IPS DF 6.9 (cell line): Measurements from ENCODE around the gene CNTRL.

Source experiments
- DNase-seq: peaks from one replicate; pipeline ENCODE4 v3.0.0-alpha.2; 2013; ENCODE audit warnings: low read depth, low spot score
- H3K27ac ChIP-seq: one replicate; pipeline ENCODE4 v1.5.1; 2013; ENCODE audit warnings: low read length, control low read depth
- H3K27me3 ChIP-seq: 2 replicates; pipeline ENCODE4 v1.6.1; 2013; ENCODE audit warnings: mild to moderate bottlenecking, low read length; ENCODE audit not compliant: control insufficient read depth, insufficient read depth
- H3K36me3 ChIP-seq: 2 replicates; pipeline ENCODE4 v1.6.1; 2013; ENCODE audit warnings: low read length; ENCODE audit not compliant: control insufficient read depth, insufficient read depth
- H3K4me1 ChIP-seq: 2 replicates; pipeline ENCODE4 v1.6.1; 2013; ENCODE audit warnings: low read length; ENCODE audit not compliant: control insufficient read depth, insufficient read depth
- H3K4me3 ChIP-seq: 2 replicates; pipeline ENCODE4 v1.5.1; 2013; ENCODE audit warnings: mild to moderate bottlenecking, low read length
- H3K9me3 ChIP-seq: 2 replicates; pipeline ENCODE4 v1.6.1; 2013; ENCODE audit warnings: low read length, inconsistent platforms; ENCODE audit not compliant: control insufficient read depth, insufficient read depth
- WGBS: extraction: QIAGEN DNeasy Blood & Tissue Kit; methylation state at CpG from one replicate; pipeline ENCODE4 v1.1.7; 2013; ENCODE audit warnings: mixed read lengths, missing lambda C conversion rate; ENCODE audit not compliant: insufficient read length, insufficient coverage; 5-methylcytosine and 5-hydroxymethylcytosine counted together

Gene CNTRL

GRCh38 chr9:121048175-121048574 lies 26.6 kb upstream of the CNTRL start:
- no peaks in the 10 kb centered on the region for H3K36me3 ChIP-seq
- no peak overlapping the region for H3K4me3 ChIP-seq
- no CpG with 5 or more reads among the region's 2 CpGs for WGBS
- no peak overlapping the region for H3K27ac ChIP-seq
- H3K9me3 ChIP-seq: no peaks in the 10 kb centered on the region
- no peaks in the 10 kb centered on the region for H3K27me3 ChIP-seq
- no peaks in the 10 kb centered on the region for H3K4me1 ChIP-seq
- no peak for DNase-seq

DNA sequence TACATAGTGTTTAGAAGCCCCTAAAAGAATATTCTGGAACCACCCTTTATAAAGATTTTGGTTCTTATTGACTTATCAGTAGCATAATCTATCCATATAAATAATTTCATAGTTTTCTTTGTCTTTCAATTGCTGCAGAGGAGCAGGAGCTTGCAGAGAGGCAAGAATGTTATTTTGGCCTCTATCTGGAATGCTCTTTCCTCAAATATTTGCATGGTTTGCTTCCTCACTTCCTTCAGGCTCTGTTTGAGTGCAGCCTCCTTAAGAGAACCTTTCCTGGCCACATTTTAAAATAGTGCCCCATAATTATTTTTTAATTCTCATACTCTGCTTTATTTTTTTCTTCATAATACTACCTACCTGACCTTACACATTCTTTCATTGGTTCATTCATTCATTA lies 26.1 kb upstream of the CNTRL start:
- Histone ChIP-seq H3K4me1 (no peaks in the 10 kb centered on the region), H3K27ac (no peak overlapping the region), H3K4me3 (no peak overlapping the region), H3K36me3 (no peaks in the 10 kb centered on the region), H3K27me3 (no peaks in the 10 kb centered on the region), H3K9me3 (no peaks in the 10 kb centered on the region)
- DNase-seq: no peak

DNA sequence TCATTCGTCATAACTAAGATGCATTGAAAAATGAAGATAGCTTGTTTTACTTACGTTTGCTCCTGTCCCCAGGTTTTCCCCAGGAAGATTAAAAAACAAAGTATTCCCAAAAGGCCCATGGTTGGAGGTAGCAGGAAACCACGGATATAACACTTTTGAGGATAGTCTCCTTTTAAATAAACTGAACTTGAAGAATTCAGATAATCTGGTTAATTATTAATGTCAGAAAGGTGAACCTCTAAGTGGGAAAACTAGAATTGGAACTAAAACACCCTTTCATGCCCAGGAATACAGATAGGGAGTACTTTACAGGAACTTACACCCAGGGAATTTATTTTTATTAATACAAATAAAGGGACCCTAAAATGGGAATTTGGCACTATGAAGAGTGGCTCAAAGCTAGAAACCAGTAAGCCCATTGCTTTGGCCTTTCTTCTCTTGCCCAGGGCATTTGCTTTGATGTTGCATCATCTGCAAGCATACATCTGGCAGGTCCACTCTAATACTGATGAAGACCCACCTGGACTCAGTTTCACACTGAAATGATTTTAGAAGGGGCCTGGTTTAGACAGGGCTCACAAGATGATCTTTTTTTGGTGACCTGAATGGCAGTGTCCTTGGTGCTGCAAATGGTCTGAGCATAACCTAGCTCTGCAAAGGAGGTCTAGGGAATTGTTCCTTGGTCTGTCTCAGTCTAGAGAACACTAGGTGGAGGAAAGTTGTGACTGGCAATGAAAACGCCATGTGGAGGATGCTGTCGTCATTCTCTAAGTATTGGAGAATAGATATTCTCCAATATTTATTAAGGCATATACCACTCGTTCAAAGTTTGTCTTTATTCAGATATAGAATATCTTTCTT lies 24.4 kb upstream of the CNTRL start, which contains the start of gene C5:
Gene C5, minus strand, starts transcription at position 148 of the 861 bp plus-strand sequence. Its CDS starts 29 bp downstream, at position 119.
- H3K9me3 ChIP-seq: no peaks in the 10 kb centered on the region
- no peaks in the 10 kb centered on the region for H3K27me3 ChIP-seq
- no peak within 1 kb of the TSS for H3K4me3 ChIP-seq
- H3K27ac ChIP-seq: no peak within 1 kb of the TSS
- DNase-seq: no peak
- H3K36me3 ChIP-seq: no peaks in the 10 kb centered on the region
- no CpG with 5 or more reads among the region's 6 CpGs for WGBS
- H3K4me1 ChIP-seq: no peaks in the 10 kb centered on the region

- Histone ChIP-seq H3K4me3 (no peak overlapping the region), H3K36me3 (no peaks in the 10 kb centered on the region), H3K4me1 (no peaks in the 10 kb centered on the region), H3K9me3 (no peaks in the 10 kb centered on the region), H3K27me3 (no peaks in the 10 kb centered on the region), H3K27ac (no peak overlapping the region)
- DNase-seq: no peak
- WGBS: no CpG with 5 or more reads among the region's 4 CpGs
These were observed 21.2 kb upstream of the CNTRL start for GRCh38 chr9:121053544-121053943.

- Histone ChIP-seq H3K27me3 (no peaks in the 10 kb centered on the region), H3K4me1 (no peaks in the 10 kb centered on the region), H3K4me3 (no peak overlapping the region), H3K36me3 (no peaks in the 10 kb centered on the region), H3K27ac (no peak overlapping the region), H3K9me3 (no peaks in the 10 kb centered on the region)
- no peak for DNase-seq
- no CpG with 5 or more reads among the region's 2 CpGs for WGBS
These were observed 19.1 kb upstream of the CNTRL start for GRCh38 chr9:121055642-121056143.

- no peaks in the 10 kb centered on the region for H3K4me1 ChIP-seq
- H3K4me3 ChIP-seq: no peak overlapping the region
- no peak overlapping the region for H3K27ac ChIP-seq
- H3K9me3 ChIP-seq: no peaks in the 10 kb centered on the region
- DNase-seq: no peak
- H3K36me3 ChIP-seq: no peaks in the 10 kb centered on the region
- no CpG with 5 or more reads among the region's 5 CpGs for WGBS
- no peaks in the 10 kb centered on the region for H3K27me3 ChIP-seq
These were observed 16.9 kb upstream of the CNTRL start for GRCh38 chr9:121057821-121058220.

DNA sequence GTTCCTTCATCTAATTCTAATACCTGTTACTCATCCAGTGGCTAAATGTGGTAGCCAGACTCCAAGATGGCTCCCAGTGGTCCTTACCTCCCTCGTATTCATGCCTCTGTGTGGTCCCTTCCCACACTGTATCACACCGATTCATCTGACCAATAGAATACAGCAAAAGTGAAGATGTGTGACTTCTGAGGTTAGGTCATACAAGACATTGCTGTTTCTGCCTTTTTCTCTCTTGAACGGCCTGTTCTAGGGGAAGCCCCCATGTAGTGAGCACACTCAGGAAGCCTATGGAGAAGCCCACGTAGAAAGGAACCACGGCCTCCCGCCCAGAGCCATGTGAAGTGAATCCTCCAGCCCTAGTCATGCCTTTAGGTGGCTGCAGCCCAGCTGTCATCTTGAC lies 15.2 kb upstream of the CNTRL start:
- no peaks in the 10 kb centered on the region for H3K9me3 ChIP-seq
- H3K27me3 ChIP-seq: no peaks in the 10 kb centered on the region
- DNase-seq: no peak
- H3K36me3 ChIP-seq: no peaks in the 10 kb centered on the region
- H3K4me3 ChIP-seq: no peak overlapping the region
- no peak overlapping the region for H3K27ac ChIP-seq
- WGBS: no CpG with 5 or more reads among the region's 6 CpGs
- H3K4me1 ChIP-seq: no peaks in the 10 kb centered on the region

DNA sequence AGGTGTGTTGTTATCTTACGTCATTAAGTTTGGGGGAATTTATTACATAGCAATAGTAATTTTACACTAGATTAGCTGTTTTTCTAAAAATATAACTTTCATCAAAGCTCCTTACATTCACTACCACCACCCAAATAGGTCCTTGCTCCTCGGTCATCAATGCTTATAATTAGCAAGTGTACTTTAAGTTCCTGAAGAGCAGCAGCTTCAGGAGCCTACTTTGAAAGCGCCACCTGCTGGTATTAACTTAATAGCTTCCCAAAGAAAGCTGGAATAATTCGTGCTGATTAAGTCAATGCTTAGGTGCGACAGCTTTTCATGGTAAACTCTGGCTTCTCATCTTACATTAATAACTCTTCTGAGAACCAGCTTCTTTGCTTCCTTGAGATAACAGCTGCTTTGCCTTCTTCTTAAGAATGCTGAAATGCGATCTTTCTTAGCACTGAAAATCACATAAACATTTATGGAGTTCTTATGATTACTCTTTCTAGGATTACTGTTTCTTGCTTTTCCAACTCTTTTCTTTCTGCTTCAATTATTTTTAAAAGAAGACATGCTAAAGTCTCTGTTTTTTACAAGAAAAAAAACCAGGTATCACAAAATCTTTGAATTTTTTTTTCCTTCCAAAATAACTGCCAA lies 14.6 kb upstream of the CNTRL start:
- no peak overlapping the region for H3K27ac ChIP-seq
- H3K4me1 ChIP-seq: no peaks in the 10 kb centered on the region
- H3K9me3 ChIP-seq: no peaks in the 10 kb centered on the region
- WGBS: no CpG with 5 or more reads among the region's 6 CpGs
- no peak for DNase-seq
- H3K36me3 ChIP-seq: no peaks in the 10 kb centered on the region
- no peak overlapping the region for H3K4me3 ChIP-seq
- no peaks in the 10 kb centered on the region for H3K27me3 ChIP-seq

- Histone ChIP-seq H3K9me3 (no peaks in the 10 kb centered on the region), H3K4me1 (no peaks in the 10 kb centered on the region), H3K4me3 (no peak overlapping the region), H3K27me3 (peaks cover 8% of the 10 kb centered on the region), H3K27ac (no peak overlapping the region), H3K36me3 (no peaks in the 10 kb centered on the region)
- no peak for DNase-seq
- WGBS: no CpG with 5 or more reads among the region's 1 CpG
These were observed 7.9 kb upstream of the CNTRL start for GRCh38 chr9:121066850-121067249.

DNA sequence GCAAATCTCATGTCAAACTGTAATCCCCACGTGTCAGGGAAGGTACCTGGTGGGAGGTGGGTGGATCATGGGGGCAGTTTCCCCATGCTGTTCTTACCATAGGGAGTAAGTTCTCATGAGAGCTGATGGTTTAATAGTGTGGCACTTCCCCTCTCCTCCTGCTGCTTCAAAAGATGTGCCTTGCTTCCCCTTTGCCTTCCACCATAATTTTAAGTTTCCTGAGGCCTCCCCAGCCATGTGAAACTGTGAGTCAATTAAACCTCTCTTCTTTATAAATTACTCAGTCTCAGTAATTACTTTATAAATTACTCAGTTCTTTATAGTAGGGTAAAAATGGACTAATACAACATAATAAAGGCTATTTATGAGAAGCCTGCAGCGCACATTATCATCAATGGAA lies 7.1 kb upstream of the CNTRL start:
- no peaks in the 10 kb centered on the region for H3K4me1 ChIP-seq
- H3K27ac ChIP-seq: no peak overlapping the region
- WGBS: no CpG with 5 or more reads among the region's 2 CpGs
- no peaks in the 10 kb centered on the region for H3K9me3 ChIP-seq
- no peak for DNase-seq
- peaks cover 11% of the 10 kb centered on the region for H3K27me3 ChIP-seq
- H3K36me3 ChIP-seq: no peaks in the 10 kb centered on the region
- no peak overlapping the region for H3K4me3 ChIP-seq
